Neural crest cell (in vitro differentiated cells): ENCODE data around the gene MEIOSIN. TPM values are rescaled to one million over a fixed set of nuclear protein-coding genes. Genes with fewer than 3 reads are reported as not detected.

ENCODE experiments used
- DNase-seq: peaks from one replicate; pipeline ENCODE4 v3.0.0; 2021; ENCODE audit warnings: low read depth, mixed read lengths, low spot score
- H3K27ac Mint-ChIP-seq: one replicate; pipeline ENCODE4 v1.8.0; 2021; ENCODE audit warnings: mild to moderate bottlenecking, mixed read lengths; ENCODE audit not compliant: unreplicated experiment
- H3K27me3 Mint-ChIP-seq: 2 replicates; pipeline ENCODE4 v1.8.0; 2021; ENCODE audit warnings: low read depth, mild to moderate bottlenecking, mixed read lengths
- H3K36me3 Mint-ChIP-seq: 2 replicates; pipeline ENCODE4 v1.8.0; 2021; ENCODE audit warnings: low read depth, mild to moderate bottlenecking, mixed read lengths
- H3K4me1 Mint-ChIP-seq: 2 replicates; pipeline ENCODE4 v1.8.0; 2021; ENCODE audit warnings: mixed read lengths
- H3K4me3 Mint-ChIP-seq: one replicate; pipeline ENCODE4 v1.8.0; 2021; ENCODE audit warnings: mild to moderate bottlenecking, mixed read lengths
- H3K9me3 Mint-ChIP-seq: 2 replicates; pipeline ENCODE4 v1.8.0; 2021; ENCODE audit warnings: mixed read lengths
- total RNA-seq: library from RNA; stranded (reverse); gene quantifications from 2 replicates; pipeline ENCODE4 v1.2.1, GENCODE V29; 2021
- TF ChIP-seq, protein P1 (sequence below): fragments of 200-600 bp; sonication (generic); conservative IDR thresholded peaks from 2 replicates; pipeline ENCODE4 v1.5.0; 2021; ENCODE audit warnings: antibody characterized with exemption, mild to moderate bottlenecking

Gene MEIOSIN
- total RNA-seq, 1 donor from 2014 or later, result not detected

DNA sequence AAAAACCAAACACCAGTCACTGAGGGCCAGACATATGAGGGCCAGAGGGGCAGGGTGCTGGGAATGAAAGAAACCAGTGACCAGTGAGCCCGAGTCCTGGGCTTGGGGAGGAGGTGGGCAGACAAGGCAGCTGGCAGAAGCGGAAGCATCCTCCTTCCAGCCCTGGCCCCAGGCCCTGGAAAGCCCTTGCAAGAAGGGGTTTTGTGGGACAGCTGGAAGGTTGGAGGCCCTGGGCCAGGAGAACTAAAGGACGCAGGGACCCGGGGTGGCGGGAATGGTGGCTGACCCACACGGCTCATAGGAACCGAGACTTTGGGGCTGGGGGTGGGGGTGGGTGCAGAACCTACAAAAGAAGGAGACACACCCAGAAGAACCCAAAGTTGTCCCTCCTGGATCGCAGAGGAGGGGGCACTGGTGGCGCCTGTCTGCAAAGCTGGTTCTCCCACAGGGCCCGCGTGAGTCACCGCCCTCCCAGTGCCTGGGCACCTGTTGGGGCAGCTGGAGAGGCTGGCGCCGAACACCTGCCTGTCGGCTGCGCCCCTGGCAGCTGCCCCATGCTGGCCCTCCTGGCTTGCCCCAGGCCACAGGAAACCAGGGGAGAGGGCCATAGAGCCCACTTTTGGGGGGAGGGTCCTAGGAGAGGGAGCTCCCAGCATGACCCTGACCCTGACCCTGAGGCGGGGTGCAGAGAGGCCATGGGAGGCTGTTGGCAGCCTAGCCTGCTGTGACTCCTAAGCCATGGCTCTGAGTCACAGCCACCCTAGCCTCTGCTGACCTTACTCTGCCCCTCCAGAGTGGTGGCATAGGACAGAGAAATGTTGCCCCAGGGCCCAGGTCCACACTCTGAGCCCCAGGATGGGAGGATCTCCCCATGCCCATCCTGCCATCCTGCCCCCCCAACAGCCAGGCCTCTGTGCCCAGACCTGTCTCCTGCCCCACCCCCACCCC is 48.2 kb downstream of the MEIOSIN start:
- peaks cover 28% of the 10 kb centered on the region for H3K4me1 Mint-ChIP-seq
- H3K9me3 Mint-ChIP-seq, result no peaks in the 10 kb centered on the region
- H3K36me3 Mint-ChIP-seq, result peaks cover 12% of the 10 kb centered on the region
- peaks cover 10% of the 10 kb centered on the region for H3K27me3 Mint-ChIP-seq
- TF ChIP-seq, protein P1, sequence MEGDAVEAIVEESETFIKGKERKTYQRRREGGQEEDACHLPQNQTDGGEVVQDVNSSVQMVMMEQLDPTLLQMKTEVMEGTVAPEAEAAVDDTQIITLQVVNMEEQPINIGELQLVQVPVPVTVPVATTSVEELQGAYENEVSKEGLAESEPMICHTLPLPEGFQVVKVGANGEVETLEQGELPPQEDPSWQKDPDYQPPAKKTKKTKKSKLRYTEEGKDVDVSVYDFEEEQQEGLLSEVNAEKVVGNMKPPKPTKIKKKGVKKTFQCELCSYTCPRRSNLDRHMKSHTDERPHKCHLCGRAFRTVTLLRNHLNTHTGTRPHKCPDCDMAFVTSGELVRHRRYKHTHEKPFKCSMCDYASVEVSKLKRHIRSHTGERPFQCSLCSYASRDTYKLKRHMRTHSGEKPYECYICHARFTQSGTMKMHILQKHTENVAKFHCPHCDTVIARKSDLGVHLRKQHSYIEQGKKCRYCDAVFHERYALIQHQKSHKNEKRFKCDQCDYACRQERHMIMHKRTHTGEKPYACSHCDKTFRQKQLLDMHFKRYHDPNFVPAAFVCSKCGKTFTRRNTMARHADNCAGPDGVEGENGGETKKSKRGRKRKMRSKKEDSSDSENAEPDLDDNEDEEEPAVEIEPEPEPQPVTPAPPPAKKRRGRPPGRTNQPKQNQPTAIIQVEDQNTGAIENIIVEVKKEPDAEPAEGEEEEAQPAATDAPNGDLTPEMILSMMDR, result no peak
- H3K4me3 Mint-ChIP-seq, result peak overlapping the region; percentile 72
- H3K27ac Mint-ChIP-seq, result peak overlapping the region; percentile 81
- DNase-seq, result peak; percentile 3

DNA sequence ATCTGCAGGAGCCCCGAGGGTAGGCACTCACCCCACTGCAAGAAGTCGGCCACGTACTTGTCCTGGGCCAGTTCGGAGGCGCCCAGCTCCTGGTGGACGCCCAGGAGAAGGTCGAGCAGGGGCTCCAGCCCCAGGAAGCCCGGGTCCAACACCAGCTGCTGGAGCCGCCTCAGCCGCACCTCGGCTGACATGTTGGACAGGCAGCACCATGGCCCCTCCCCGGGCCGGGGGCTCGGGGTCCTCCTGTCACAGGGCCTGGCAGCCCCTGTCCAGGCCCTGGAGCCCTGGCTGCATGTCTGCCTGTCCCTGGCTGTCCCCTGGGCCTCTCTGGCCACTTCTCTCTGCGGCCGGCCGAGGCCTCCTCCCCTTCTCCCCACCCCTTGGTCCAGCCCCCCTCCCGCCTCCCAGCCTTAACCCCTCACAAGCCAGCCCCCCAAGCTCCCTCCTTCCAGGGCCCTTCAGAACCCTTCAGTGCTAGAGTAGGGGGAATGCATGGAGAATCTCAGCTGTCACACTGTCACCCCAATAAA is 49.0 kb downstream of the MEIOSIN start, which contains the start of gene DMPK:
DMPK (minus strand) TSS at position 329 of the 530 bp plus-strand sequence; CDS start at position 191, 138 bp downstream.
- Mint-ChIP-seq H3K27me3 (peaks cover 10% of the 10 kb centered on the region), H3K27ac (peak within 1 kb of the TSS; percentile 19), H3K9me3 (no peaks in the 10 kb centered on the region), H3K36me3 (peaks cover 8% of the 10 kb centered on the region), H3K4me1 (peaks cover 28% of the 10 kb centered on the region), H3K4me3 (peak within 1 kb of the TSS; percentile 59)
- no peak for DNase-seq
- TF ChIP-seq, protein P1, result no peak

DNA sequence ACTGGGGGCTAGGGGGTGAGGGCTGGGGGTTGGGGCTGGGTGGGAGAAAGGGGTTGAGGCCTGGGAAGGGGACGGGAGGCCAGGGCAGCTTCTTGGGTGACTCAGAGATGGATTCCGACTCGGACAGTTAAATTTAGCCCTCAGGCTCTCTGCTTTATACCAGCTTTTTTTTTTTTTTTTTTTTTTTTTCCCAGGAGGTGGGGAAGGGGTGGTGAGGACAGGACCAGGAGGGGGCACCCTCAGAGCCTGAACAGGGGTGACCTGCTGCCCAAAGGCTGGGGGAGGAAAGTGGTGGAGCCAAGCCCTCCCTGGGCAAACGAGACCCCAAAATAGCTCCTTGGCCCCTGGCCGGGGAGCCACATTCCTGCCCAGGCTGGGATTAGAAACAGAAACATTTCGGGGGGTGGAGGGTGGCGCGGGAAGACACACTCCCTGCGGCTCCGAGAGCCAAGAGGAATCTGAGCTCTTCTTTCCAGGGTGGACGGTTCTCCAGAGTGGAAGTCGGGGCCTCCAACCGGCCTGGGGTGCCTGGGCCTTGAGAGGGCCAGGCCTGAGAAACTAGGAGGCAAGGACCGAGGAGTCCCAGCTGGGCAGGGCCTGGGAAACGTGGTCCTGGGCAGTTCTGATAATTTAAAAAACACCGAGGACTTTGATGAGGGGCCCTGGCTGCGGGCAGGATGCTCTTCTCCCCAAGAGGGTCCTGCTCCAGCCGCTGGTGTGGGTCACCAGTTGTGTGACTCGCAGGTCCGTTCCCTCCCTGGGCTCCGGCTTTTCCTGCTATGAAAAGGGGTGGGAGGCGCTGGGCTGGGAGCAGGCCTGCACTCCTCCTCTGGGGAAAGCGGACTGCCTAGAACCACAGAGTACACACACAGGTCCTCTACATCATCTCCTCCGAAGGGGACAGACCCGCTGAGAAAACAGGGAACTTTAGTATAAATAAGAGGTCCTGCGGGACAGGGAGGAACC is 49.9 kb downstream of the MEIOSIN start:
- Mint-ChIP-seq H3K4me1 (peaks cover 28% of the 10 kb centered on the region), H3K9me3 (no peaks in the 10 kb centered on the region), H3K4me3 (peak overlapping the region; percentile 59), H3K36me3 (peaks cover 7% of the 10 kb centered on the region), H3K27me3 (peaks cover 10% of the 10 kb centered on the region), H3K27ac (peak overlapping the region; percentile 19)
- TF ChIP-seq, protein P1, result no peak
- no peak for DNase-seq

DNA sequence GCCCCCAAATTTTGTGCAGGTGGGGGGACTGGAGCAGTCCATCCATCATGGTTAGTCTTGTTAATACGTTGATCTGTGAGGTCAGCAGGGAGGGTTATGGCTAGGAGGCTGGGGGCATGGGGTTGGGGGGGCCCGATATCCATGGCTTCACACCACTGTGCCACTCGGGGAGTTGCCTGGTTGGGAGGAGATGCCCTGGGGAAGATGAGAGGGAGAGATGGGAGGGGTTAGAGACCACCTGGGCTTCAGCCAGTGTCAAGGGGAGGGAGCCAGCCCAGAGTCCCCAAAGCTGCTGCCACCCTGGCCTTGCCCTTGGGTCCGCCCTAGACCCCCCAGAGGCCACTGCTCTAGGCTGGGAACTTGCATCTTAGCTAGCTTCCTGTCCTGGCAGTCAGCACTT is 50.9 kb downstream of the MEIOSIN start:
- Mint-ChIP-seq H3K4me3 (no peak overlapping the region), H3K4me1 (peaks cover 24% of the 10 kb centered on the region), H3K9me3 (no peaks in the 10 kb centered on the region), H3K27me3 (peaks cover 9% of the 10 kb centered on the region), H3K36me3 (peaks cover 13% of the 10 kb centered on the region), H3K27ac (no peak overlapping the region)
- TF ChIP-seq, protein P1, result no peak
- DNase-seq, result no peak

DNA sequence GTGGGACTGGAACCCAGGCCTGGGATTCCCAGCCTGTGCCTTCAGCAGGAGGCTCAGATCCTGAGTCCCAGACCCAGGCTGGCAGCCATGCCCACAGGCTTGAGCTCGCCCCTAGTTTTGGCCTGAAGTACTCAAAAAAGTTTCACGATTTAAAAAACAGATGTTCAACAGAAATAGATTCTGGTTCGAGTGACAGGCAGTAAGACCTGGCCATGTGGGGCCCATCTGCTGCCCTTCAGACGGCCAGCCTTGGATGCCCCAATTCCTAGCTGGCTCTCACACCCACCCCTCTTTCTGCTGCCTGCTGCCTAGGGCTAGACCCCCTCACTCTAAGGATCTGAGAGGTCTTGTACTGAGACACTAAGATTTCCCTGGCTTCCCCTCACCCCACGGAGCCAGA is 51.9 kb downstream of the MEIOSIN start:
- Mint-ChIP-seq H3K4me3 (no peak overlapping the region), H3K27ac (no peak overlapping the region), H3K27me3 (peaks cover 4% of the 10 kb centered on the region), H3K9me3 (no peaks in the 10 kb centered on the region), H3K4me1 (peaks cover 14% of the 10 kb centered on the region), H3K36me3 (peaks cover 12% of the 10 kb centered on the region)
- TF ChIP-seq, protein P1, result no peak
- no peak for DNase-seq
